Forelimb muscle (tissue), 1 donor: ENCODE data around the gene OR7A10. TPM values are rescaled to one million over a fixed set of nuclear protein-coding genes. Genes with fewer than 3 reads are reported as not detected.
A peak's percentile ranks its signal among the peaks of the same experiment; 100 is the strongest.

Experiments
- DNase-seq: peaks from one replicate; pipeline ENCODE4 v3.0.0-alpha.2; 2013; ENCODE audit warnings: low read depth
- polyA plus RNA-seq: library from polyadenylated mRNA; unstranded; fragments of 120-200 nt; gene quantifications from one replicate; pipeline ENCODE4 v1.2.1, GENCODE V29; 2013; ENCODE audit not compliant: insufficient read length

OR7A10 gene
- not detected for polyA plus RNA-seq

DNA sequence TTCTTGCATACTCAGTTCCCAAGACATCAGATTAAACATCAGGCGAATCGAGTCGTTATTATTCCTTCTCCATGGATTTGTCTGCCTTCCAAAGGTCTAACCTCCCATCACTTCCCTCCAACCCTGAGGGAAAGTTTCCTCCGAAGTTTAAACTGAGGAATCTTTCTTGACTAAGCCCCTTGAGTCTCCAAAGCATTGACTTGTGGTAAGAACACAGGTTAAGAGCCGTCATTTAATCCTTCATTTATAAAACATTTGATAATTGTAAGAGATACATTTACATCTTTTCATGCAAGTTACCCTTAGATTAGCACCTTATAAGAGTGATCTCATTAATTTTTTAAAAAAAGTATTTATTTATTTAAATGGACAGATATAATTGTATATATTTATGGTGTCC lies at the start of gene OR7A10:
OR7A10 (minus strand) TSS at position 101 of the 400 bp plus-strand sequence. CDS start 7,045 bp downstream, outside the sequence.
- no peak for DNase-seq

DNA sequence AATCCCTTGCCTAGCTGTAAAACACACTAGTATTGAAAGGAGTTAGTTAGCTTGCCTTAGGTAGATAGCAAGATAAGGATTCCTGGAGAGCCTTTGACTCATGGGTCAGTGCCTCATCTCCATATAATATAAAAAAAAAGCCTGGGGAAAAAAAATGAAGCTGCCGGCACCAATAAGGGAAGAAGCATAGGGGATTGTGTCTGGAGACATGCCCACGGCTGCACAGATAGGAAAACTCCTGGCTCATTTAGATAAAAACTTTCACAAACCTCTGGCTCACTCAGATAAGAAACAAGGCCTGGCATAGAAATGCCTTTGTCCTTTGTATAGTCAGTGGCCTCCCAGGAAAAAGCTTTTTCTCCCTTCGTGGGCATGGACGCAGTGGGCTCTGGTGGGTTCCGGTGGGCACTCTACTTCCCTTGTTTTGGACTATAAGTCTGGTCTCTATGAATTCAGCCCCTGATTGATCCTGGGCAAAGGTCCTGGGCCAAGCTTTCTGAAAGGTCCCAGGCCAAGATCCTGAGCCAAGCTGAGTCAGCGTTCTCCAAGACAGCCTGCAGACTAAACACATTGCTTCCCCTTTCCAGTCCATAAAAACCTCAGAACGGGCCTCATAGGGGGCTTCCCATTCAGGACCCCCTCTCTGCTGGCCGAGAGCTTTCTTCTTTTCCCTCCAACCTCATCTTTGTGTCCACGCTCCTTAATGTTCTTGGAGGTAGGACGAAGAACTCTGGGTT lies 42.1 kb upstream of the OR7A10 start:
- no peak for DNase-seq

DNA sequence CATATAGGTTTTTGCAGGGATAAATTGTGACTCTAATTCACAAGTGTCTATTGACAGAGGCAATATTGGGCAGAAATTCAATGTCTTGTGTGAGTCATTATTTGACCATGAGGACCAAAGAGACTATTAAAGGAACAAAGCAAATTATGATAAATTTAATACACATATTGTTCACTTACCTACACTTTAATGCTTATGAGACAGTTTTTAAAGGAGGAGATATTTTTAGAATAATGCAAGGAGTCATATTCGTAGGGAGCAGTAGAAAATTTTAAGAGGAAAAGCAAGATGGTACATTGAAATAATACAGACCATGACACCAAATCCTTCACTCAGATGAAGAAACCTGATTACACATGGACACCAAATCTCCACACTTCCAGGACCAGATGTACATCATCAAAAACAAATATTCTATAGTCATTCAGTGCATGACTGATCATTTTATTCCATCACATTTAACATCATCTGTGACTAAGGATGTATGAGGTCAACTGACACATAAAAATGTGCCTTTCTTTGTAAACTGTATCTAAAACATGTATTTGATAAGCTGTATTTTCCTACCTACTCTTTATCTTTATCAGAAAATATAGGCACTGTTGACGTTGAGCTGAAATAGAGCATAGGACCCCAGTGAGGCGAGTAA lies 41.4 kb upstream of the OR7A10 start:
- DNase-seq, result no peak

DNA sequence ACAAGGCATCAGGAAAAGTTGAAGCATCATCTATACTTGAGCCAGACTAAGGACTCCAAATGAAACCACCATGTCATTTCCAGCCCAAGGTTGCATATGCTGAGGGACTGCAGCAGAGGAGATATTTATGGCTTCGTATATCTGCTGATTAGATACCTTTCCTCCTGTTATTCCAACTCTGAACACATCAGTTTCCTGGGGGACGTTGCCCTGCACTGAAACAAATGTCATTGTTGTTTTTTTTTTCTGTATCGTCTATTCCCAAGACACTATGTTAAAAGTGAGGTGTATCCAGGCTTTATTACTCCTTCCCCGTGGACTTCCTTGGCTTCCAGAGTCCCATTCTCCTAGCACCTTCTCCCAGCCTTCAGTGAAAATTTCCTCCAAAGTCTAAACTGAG lies 37.3 kb upstream of the OR7A10 start, which contains the start of gene OR7A17:
OR7A17 (minus strand) TSS at position 101 of the 400 bp plus-strand sequence. CDS start 4,777 bp downstream, outside the sequence.
- no peak for DNase-seq

DNA sequence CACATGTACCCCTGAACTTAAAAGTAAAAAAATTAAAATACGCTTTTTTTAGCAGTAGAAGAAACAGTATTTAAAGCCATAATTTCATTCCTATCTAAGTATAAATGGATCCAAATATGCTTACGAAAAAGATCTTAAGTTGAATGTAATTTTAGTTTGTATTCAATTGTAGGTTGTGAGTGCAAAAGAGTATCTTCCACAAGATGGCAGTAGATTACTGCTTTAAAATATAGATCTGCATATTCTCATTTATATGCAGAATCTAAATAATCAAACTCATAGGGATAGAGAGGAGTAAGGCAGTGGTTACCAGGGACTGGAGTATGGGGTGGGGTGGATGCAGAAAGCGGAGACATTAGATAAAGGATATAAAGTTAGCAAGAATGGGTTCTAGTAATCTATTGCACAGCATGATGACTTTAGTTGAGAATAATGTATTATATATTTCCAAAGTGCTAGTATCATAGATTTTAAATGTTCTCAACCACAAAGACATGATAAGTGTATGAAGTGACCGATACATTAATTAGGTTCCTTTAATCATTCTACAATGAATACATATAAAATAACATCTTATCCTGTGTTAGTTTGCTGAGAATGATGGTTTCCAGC lies 23.0 kb upstream of the OR7A10 start:
- DNase-seq, result no peak

DNA sequence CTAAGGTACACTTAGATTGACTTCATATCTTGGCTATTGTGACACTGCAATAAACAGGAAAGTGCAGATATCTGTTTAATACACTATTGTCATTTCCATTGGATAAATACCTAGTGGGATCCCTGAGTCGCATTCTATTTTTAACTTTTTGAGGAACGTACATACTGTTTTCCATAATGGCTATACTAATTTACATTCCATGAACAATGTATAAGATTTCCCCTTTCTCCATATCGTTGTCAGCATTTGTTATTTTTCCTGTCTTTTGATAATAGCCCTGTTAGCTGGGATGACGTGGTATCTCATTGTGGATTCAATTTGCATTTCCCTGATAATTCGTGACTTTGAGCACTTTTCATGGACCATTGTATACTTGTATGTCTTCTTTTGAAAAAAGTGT lies 19.8 kb upstream of the OR7A10 start:
- no peak for DNase-seq

DNA sequence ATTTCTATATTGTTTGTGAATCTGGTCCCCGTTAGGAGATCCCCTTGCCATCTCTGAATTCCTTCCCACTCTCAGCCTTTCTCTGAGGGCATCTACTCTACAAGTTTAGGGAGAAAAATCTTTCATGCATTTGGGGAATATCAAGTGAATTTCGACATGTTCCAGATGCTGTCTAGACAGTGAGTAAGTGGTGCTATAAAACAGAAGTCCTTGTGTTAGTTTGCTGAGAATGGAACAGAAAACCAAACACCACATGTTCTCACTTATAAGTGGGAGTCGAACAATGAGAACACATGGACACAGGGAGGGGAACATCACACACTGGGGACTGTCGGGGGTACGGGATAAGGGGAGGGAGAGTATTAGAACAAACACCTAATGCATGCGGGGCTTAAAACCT lies 5.1 kb downstream of the OR7A10 start:
- no peak for DNase-seq

DNA sequence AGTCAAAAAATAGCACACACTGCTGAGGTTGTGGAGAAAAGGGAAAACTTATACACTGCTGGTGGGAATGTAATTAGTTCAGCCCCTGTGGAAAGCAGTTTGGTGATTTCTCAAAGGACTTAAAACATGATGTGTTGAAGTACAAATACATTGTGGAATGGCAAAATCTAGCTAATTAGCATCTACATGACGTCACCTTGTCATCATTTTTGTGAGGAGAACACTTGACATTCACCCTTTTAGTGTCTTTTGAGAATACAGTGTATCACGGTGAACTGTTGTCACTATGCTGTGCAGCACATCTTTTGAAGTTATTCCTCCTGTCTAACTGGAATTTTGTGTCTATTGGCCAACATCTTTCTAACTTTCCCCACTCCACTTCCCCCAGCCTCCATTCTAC lies 5.6 kb downstream of the OR7A10 start:
- DNase-seq, result no peak

DNA sequence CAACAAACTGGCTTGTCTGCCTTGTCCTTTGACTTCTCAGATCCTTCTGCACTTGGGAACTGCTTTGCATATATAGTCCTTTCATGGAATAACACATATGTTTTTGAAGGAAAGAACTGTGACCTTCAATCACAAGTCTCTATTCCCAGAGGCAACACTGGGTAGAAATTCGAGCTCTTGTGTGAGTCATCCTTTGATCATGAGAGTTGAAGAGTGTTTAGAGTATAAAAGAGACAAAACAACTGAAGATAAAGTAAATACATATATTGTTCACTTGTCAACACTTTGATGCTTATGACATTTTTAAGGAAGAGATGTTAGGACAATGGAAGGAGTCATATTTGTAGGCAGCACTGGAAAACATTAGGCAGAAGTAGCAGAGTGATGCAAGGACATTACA lies 8.5 kb downstream of the OR7A10 start:
- no peak for DNase-seq

DNA sequence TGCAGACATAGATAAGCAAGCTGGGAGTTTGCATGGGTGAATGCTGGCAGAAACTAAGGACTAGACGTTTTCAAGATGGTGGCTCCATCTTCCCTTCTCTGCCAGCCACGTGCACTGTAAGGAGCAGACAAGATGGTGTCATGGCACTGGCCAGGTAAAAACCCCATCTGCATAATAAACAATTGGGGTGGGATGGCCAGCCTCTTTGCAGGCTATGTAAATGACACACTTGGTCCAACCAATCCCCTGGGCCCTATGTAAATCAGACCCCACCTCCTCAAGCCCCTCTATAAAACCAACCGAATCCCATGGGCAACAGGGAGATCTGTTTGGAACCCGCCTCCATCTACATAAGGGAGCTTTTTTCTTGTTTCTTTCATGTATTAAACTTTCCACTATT lies 11.3 kb downstream of the OR7A10 start:
- DNase-seq, result no peak

DNA sequence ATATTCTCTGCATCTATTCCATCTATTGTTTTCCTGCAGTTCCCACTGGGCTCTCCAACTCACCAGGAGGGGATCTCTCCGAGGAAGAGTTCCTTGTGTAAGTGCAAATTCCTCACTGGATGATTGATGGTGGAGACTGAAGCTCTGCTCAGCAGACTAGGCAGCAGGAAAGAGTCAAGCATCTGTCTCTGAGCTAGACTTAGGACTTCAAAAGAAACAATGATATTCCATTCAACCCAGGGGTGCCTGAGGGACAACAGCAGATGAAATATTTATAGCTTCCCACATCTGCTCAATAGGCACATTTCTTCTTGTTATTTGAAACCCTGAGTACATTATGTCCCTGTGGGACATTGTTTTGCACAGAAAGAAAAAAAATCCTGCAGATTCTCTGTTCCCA lies 13.7 kb downstream of the OR7A10 start, which contains the start of the genes OR7A5 and OR7C1:
OR7A5 (minus strand) TSS at position 175 of the 400 bp plus-strand sequence. CDS start 6,944 bp downstream, outside the sequence.
OR7C1 (minus strand) TSS at position 175 of the 400 bp plus-strand sequence. CDS start 35,049 bp downstream, outside the sequence.
- DNase-seq, result no peak

DNA sequence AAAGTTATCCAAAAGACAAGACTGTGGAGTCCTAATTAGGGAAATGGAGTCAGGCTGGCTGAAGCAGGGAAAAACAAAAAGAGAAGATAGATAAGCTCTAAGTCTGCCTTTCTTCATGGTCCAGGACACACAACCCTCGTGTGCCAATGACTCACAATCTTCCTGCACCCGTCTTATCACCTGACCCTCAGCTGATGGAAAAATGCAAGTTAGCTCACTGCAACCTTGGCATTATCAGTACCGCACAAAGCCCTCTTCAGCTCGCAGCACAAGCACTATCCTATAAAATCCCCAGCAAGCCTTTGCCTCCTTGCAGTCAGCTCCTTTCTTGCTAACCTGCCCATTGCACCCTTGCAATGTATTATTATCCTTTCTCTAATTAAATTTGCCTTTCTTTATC lies 18.0 kb downstream of the OR7A10 start:
- DNase-seq, result no peak

DNA sequence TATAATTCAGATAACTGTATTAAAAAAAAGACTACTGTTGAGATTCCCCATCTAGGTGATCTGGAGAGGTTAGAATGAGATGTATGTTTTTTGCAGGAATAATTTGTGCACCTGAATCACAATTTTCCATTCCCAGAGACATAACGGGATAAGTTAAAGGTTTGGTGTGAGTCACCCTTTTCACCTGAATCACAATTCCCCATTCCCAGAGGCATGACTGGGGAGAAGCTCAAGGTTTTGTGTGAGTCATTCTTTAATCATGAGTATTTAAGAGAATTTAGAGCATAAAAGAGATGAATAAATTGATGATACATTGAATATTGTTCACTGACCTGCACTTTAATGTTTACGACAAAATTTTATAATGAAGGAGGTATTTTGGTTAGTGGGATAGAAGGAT lies 22.7 kb downstream of the OR7A10 start:
- no peak for DNase-seq

DNA sequence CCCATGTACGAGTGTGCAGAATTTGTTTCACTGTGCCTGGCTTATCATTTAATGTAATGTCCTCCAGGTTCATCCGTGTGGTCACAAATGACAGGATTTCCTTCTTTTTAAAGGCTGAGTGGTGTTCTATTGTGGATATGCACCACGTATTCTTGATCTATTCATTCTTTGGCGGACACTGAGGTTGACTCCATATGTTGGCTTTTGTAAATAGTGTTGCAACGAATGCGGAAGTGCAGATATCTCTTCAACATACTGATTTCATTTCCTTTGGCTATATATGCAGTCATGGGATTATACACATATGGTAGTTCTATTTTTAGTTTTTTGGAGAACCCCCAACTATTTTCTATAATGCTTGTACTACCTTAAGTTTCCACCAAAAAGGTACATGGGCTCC lies 26.8 kb downstream of the OR7A10 start:
- peak; percentile 41 for DNase-seq

DNA sequence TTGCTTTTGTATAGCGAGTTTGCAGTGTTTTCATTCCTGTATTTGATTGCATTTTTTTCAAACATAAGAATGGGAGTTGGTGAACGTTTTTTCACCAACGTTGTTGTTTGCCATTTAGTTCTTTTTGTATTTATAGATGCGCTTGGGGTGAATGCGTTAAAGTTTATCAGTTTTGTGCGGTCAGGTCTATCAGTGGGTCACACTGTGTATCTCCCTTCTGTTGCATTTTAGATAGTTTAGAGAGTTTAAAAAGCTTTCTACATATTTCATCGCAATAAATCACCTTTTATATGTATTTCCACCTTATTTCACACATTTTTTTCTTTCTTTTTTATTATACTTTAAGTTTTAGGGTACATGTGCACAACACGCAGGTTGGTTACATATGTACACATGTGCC lies 30.1 kb downstream of the OR7A10 start:
- DNase-seq, result no peak

DNA sequence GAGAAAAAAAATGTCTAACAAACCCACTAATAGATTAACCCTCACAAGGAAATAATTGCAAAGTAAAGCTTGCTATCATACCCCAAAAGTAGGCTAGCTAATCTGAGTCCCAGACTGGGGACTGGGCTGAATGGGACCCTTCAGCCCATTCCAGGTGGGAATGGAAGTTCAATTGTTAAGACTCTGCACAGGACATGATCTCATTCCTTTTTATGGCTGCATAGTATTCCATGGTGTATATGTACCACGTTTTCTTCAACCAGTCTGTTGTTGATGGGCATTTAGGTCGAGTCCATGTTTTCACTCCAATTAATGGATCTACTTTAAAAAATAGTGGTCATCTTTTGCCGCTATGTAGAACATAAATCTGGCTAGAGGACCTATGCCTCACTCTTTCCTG lies 31.7 kb downstream of the OR7A10 start:
- no peak for DNase-seq

DNA sequence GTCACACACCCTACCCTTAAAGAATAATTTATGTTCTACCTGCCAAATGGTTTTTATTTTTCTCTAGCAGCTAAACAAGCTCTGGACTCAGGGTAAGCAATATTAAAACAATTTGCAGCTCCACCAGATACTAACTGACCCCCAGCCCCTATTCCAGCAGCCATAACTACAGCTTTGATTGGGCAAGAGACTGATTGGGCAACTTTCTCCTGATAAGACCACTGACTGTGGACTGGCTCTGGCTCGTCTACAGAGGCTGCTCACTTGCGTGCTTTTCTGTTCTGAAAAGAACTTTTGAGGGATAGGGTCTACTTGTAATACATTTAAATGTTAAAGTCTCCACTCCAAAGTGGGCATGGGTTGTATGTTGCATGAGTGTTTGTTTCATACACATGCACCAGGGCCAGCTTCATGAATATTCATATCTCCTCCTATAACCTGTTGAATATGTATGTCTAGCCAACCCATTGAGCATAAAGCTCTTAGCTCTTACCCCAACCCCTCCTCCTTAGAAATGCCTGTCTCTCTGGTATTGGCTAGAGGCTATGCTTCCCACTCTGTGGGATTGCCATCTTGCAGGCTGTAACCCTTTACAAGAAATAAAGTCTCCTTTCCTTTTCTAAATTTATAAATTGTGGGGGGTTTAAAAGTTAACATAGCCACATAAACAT lies 33.6 kb downstream of the OR7A10 start:
- no peak for DNase-seq

DNA sequence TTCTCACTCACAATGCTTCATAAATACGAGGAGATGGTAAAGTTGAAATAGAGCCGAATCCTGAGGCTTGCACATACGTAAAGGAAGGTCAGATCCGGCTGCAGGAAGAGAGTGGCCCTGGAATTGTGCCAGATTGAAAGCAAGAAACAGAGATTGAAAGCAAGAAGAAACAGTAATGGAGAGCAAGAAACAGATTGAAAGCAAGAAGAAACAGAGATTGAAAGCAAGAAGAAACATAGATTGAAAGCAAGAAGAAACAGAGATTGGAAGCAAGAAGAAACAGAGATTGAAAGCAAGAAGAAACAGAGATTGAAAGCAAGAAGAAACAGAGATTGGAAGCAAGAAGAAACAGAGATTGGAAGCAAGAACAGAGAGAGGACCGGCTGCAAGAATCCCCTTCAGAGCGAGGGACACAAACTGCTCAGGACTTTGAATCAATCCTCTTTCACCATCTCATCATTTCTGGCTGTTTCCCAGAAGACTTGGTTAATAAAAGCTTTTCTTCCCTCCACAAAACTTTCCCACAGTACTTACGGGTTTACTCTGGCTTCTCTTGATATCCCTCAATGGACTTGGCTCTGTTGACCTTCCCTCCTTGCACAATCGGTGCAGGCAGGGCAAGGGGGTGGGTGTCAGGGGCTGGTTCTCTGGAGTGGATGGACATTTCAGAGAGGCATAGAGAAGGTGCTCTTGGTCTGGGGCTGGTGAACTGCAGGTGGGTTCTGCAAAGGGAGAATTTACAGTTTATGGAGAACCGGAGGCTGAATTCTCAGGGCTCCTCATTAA lies 39.3 kb downstream of the OR7A10 start:
- no peak for DNase-seq

DNA sequence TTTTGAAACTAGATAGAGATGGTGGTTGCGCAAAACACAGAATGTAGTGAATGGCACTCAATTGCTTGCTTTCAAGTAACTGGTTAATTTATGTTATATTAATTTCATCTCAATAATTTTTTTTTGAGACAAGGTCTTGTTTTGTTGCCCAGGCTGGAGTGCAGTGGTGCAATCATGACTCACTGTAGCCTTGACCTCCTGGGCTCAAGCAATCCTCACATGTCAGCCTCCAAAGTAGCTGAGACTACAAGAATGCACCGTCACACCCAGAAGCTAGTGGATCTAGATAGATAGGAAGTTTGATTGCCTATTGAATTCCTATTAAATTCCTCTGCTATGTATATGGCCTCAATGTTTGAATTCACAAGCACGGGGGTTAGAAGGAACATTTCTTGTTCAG lies 44.0 kb downstream of the OR7A10 start:
- no peak for DNase-seq

DNA sequence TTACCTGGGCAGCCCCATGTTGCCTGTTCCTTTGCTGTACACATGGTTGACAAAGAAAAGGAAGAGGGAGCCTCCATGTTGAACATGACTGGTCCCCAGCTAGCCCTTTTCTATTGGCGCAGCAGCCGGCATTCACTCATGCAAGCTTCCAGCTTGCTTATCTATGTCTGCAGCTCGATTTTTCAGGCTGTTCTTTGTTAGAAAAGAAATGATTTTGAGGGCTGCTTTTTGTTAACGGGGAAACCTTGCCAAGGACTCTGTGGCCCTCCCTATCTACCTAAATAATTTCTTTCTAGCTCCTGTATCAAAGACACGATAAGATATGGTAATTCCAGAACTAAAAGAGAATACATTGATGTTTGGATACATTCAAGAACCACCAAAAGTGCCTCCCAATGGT lies 50.0 kb downstream of the OR7A10 start:
- DNase-seq, result no peak

DNA sequence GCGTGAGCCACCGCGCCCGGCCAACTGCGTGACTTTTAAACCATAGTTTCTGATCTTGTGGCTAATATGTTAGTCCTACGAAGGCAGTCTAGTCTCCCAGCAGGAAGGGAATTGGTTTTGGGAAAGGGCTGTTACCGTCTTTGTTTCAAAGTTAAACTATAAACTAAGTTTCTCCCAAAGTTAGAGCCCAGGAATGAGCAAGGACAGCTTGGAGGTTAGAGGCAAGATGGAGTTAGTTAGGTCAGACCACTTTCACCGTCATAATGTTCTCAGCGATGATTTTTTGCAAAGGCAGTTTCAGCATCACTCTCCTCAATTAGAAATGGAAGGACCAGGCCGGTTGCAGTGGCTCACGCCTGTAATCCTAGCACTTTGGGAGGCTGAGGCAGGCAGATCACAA lies 52.7 kb downstream of the OR7A10 start:
- no peak for DNase-seq
